Keratinocyte (primary cell): ENCODE measurements around the gene TOX2. TPM values are rescaled to one million over a fixed set of nuclear protein-coding genes. Genes with fewer than 3 reads are reported as not detected.

Source experiments
- DNase-seq: peaks from one replicate; pipeline ENCODE4 v3.0.0-alpha.2; 2011; ENCODE audit warnings: low read depth, missing footprints, low spot score
- FAIRE-seq: peaks from 2 replicates; lab custom pipeline; 2011; peaks lifted over from hg19 to GRCh38; lab: Jason Lieb, UNC
- H2AFZ ChIP-seq: 2 replicates; pipeline ENCODE4 v1.6.0; 2012; ENCODE audit warnings: low read length, control low read depth, inconsistent platforms; ENCODE audit not compliant: control insufficient read depth
- H3K27ac ChIP-seq: 2 replicates; pipeline ENCODE4 v1.5.1; 2011; ENCODE audit warnings: low read length; ENCODE audit not compliant: control insufficient read depth, insufficient read depth
- H3K27me3 ChIP-seq: 3 replicates; pipeline ENCODE4 v1.6.0; 2011; ENCODE audit warnings: low read length; ENCODE audit not compliant: control insufficient read depth, insufficient read depth; ENCODE audit errors: extremely low read depth
- H3K36me3 ChIP-seq, 2 experiments: 2 replicates in 1 of 2; 3 replicates in 1 of 2; pipeline ENCODE4 v1.5.1; 2011; ENCODE audit warnings: low read length in 2 of 2, mild to moderate bottlenecking in 1 of 2; ENCODE audit not compliant: control insufficient read depth in 2 of 2, insufficient read depth in 2 of 2; ENCODE audit errors: extremely low read depth in 1 of 2
- H3K4me1 ChIP-seq: 3 replicates; pipeline ENCODE4 v1.5.1; 2011; ENCODE audit warnings: low read length; ENCODE audit not compliant: control insufficient read depth, insufficient read depth; ENCODE audit errors: extremely low read depth
- H3K4me2 ChIP-seq: 3 replicates; pipeline ENCODE4 v1.6.0; 2011; ENCODE audit warnings: low read depth, low read length; ENCODE audit not compliant: control insufficient read depth, insufficient read depth; ENCODE audit errors: extremely low read depth
- H3K4me3 ChIP-seq, 3 experiments: fragments of 200-600 bp in 1 of 3; sonication (generic) in 1 of 3; 2 replicates in 2 of 3; 3 replicates in 1 of 3; pipeline ENCODE4 v1.5.1; 2011 to 2016; ENCODE audit warnings: low read length in 3 of 3, mild to moderate bottlenecking in 3 of 3, control low read depth in 2 of 3, inconsistent platforms in 1 of 3, low read depth in 1 of 3, mixed read lengths in 1 of 3, mixed run types in 1 of 3, moderate library complexity in 1 of 3; ENCODE audit not compliant: control insufficient read depth in 2 of 3, insufficient read depth in 2 of 3; ENCODE audit errors: extremely low read depth in 1 of 3
- H3K79me2 ChIP-seq: 2 replicates; pipeline ENCODE4 v1.6.0; 2012; ENCODE audit warnings: low read length; ENCODE audit not compliant: control insufficient read depth, insufficient read depth
- H3K9ac ChIP-seq: 3 replicates; pipeline ENCODE4 v1.6.0; 2011; ENCODE audit warnings: low read length; ENCODE audit not compliant: control insufficient read depth, insufficient read depth; ENCODE audit errors: extremely low read depth
- H3K9me1 ChIP-seq: 3 replicates; pipeline ENCODE4 v1.6.0; 2011; ENCODE audit warnings: low read length; ENCODE audit not compliant: control insufficient read depth, insufficient read depth; ENCODE audit errors: extremely low read depth
- H3K9me3 ChIP-seq: 2 replicates; pipeline ENCODE4 v1.5.1; 2012; ENCODE audit warnings: low read depth, low read length; ENCODE audit not compliant: control insufficient read depth
- H4K20me1 ChIP-seq: 3 replicates; pipeline ENCODE4 v1.6.0; 2011; ENCODE audit warnings: low read length; ENCODE audit not compliant: control insufficient read depth, insufficient read depth; ENCODE audit errors: extremely low read depth
- EZH2 ChIP-seq: IDR thresholded peaks from one replicate; pipeline ENCODE4 v1.6.1; 2012; ENCODE audit warnings: inconsistent platforms, mild to moderate bottlenecking, low read length, moderate library complexity
- dilution Hi-C: fragments of 300-500 bp; cut with MboI; formaldehyde crosslinking; loops from one replicate; pipeline ENCODE4 v1.7.0; 2020; ENCODE audit warnings: low sequenced_read_pairs; ENCODE audit not compliant: extremely low pct_ligation_motif_present
- polyA plus RNA-seq, 5 experiments: library from polyadenylated mRNA; depleted of rRNA in 3 of 5; stranded (reverse) in 3 of 5; stranded (forward) in 1 of 5; unstranded in 1 of 5; fragments of >200 nt; gene quantifications; 1 replicate in 1 of 5; 2 replicates in 3 of 5; 3 replicates in 1 of 5; pipeline versions ENCODE4 v1.2.1 to v1.2.3, GENCODE V29; 2011 to 2012; ENCODE audit warnings: missing spikeins in 2 of 5, low read depth in 1 of 5, low replicate concordance in 1 of 5
- TF ChIP-seq, protein P1 (sequence below), 3 experiments: IDR thresholded peaks in 1 of 3; conservative IDR thresholded peaks in 1 of 3; optimal IDR thresholded peaks in 1 of 3; 2 replicates in 2 of 3; 3 replicates in 1 of 3; pipeline versions ENCODE3 to v1.5.1; 2011; ENCODE audit warnings: low read length in 3 of 3, mild to moderate bottlenecking in 3 of 3, moderate library complexity in 2 of 3, control low read depth in 1 of 3, inconsistent platforms in 1 of 3; ENCODE audit not compliant: insufficient read depth in 2 of 3; ENCODE audit errors: extremely low read depth in 1 of 3

Gene TOX2
- polyA plus RNA-seq, 1 donor (not counting 4 experiments of a cell fraction or from before 2014, with no cell fraction given), result 0.20 TPM

GRCh38 chr20:43983904-43984361 is 69.3 kb downstream of the TOX2 start:
- Histone ChIP-seq H3K4me3 (no peak overlapping the region), H4K20me1 (no peaks in the 10 kb centered on the region), H3K36me3 (no peaks in the 10 kb centered on the region), H2AFZ (no peak overlapping the region), H3K4me2 (no peak overlapping the region), H3K27ac (no peak overlapping the region), H3K9me3 (no peaks in the 10 kb centered on the region), H3K9ac (no peak overlapping the region), H3K27me3 (no peaks in the 10 kb centered on the region), H3K4me1 (no peaks in the 10 kb centered on the region), H3K79me2 (no peaks in the 10 kb centered on the region), H3K9me1 (no peaks in the 10 kb centered on the region)
- DNase-seq (no peak), FAIRE-seq (no peak)
- dilution Hi-C loops, result no loop called here
- TF ChIP-seq EZH2, result no peak

DNA sequence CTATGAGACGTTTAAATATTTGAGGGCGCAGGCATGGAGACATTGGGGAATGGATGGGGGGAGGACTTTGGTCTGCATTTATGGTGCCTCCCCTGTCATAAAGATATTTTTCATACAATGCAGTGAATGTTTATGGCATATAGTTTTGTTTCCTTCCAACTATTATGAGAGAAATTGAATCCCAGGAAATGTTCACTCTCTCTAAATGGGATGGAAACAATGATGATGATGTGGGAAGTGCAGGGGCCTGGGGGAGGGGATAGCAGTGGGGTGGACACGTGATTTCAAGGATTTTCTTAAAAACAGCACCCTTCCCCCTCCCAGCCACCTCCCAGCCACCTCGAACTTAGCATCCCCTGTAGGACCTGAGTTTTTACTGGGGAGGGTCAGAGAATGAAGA is 69.9 kb downstream of the TOX2 start:
- H3K9ac ChIP-seq, result no peak overlapping the region
- FAIRE-seq (no peak), DNase-seq (no peak)
- no peak for TF ChIP-seq EZH2
- TF ChIP-seq, protein P1, sequence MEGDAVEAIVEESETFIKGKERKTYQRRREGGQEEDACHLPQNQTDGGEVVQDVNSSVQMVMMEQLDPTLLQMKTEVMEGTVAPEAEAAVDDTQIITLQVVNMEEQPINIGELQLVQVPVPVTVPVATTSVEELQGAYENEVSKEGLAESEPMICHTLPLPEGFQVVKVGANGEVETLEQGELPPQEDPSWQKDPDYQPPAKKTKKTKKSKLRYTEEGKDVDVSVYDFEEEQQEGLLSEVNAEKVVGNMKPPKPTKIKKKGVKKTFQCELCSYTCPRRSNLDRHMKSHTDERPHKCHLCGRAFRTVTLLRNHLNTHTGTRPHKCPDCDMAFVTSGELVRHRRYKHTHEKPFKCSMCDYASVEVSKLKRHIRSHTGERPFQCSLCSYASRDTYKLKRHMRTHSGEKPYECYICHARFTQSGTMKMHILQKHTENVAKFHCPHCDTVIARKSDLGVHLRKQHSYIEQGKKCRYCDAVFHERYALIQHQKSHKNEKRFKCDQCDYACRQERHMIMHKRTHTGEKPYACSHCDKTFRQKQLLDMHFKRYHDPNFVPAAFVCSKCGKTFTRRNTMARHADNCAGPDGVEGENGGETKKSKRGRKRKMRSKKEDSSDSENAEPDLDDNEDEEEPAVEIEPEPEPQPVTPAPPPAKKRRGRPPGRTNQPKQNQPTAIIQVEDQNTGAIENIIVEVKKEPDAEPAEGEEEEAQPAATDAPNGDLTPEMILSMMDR (optimal IDR thresholded peaks at IDR 0.05 in 1 of 3, IDR thresholded peaks at IDR 0.05 in 1 of 3, conservative IDR thresholded peaks at IDR 0.05 in 1 of 3; ENCODE audit: extremely low read depth in 1 of 3, insufficient read depth in 2 of 3, low read length in 3 of 3), result no peak
- dilution Hi-C loops, result no loop called here
- no peaks in the 10 kb centered on the region for H3K9me1 ChIP-seq
- no peak overlapping the region for H3K4me3 ChIP-seq
- no peak overlapping the region for H3K27ac ChIP-seq
- no peaks in the 10 kb centered on the region for H3K4me1 ChIP-seq
- H4K20me1 ChIP-seq, result no peaks in the 10 kb centered on the region
- H3K79me2 ChIP-seq, result no peaks in the 10 kb centered on the region
- no peaks in the 10 kb centered on the region for H3K36me3 ChIP-seq
- no peaks in the 10 kb centered on the region for H3K9me3 ChIP-seq
- no peak overlapping the region for H2AFZ ChIP-seq
- no peaks in the 10 kb centered on the region for H3K27me3 ChIP-seq
- no peak overlapping the region for H3K4me2 ChIP-seq

GRCh38 chr20:43985121-43985520 is 70.5 kb downstream of the TOX2 start:
- H3K4me3 ChIP-seq, result no peak overlapping the region
- TF ChIP-seq, protein P1 (optimal IDR thresholded peaks at IDR 0.05 in 1 of 3, IDR thresholded peaks at IDR 0.05 in 1 of 3, conservative IDR thresholded peaks at IDR 0.05 in 1 of 3; ENCODE audit: extremely low read depth in 1 of 3, insufficient read depth in 2 of 3, low read length in 3 of 3), result no peak
- TF ChIP-seq EZH2, result no peak
- no peaks in the 10 kb centered on the region for H3K27me3 ChIP-seq
- no peaks in the 10 kb centered on the region for H3K36me3 ChIP-seq
- dilution Hi-C loops, result no loop called here
- H2AFZ ChIP-seq, result no peak overlapping the region
- H3K9ac ChIP-seq, result no peak overlapping the region
- no peaks in the 10 kb centered on the region for H3K4me1 ChIP-seq
- FAIRE-seq (no peak), DNase-seq (no peak)
- H3K79me2 ChIP-seq, result no peaks in the 10 kb centered on the region
- no peaks in the 10 kb centered on the region for H3K9me3 ChIP-seq
- H4K20me1 ChIP-seq, result no peaks in the 10 kb centered on the region
- H3K4me2 ChIP-seq, result no peak overlapping the region
- no peaks in the 10 kb centered on the region for H3K9me1 ChIP-seq
- H3K27ac ChIP-seq, result no peak overlapping the region
